Mesenchymal stem cell (in vitro differentiated cells and primary cell): ENCODE data around the gene PHF20.

ENCODE experiments used
- DNase-seq: peaks from one replicate; pipeline ENCODE4 v3.0.0-alpha.2; 2013
- H2AFZ ChIP-seq: one replicate; pipeline ENCODE4 v1.6.1; 2013; ENCODE audit warnings: low read depth, mild to moderate bottlenecking, control low read depth, inconsistent platforms, low read length, moderate library complexity
- H2AK5ac ChIP-seq: 2 replicates; pipeline ENCODE4 v1.6.1; 2013; ENCODE audit warnings: low read length, moderate library complexity, mild to moderate bottlenecking, inconsistent platforms; ENCODE audit not compliant: severe bottlenecking
- H2BK120ac ChIP-seq: one replicate; pipeline ENCODE4 v1.6.1; 2013; ENCODE audit warnings: low read depth, mild to moderate bottlenecking, inconsistent platforms, low read length, moderate library complexity
- H2BK12ac ChIP-seq, 2 experiments: one replicate each; pipeline ENCODE4 v1.6.1; 2013; ENCODE audit warnings: inconsistent platforms in 2 of 2, low read length in 2 of 2, mild to moderate bottlenecking in 2 of 2, moderate library complexity in 2 of 2, control low read depth in 1 of 2
- H2BK15ac ChIP-seq: one replicate; pipeline ENCODE4 v1.6.1; 2013; ENCODE audit warnings: mild to moderate bottlenecking, low read depth, inconsistent platforms; ENCODE audit not compliant: poor library complexity, severe bottlenecking
- H2BK5ac ChIP-seq: 2 replicates; pipeline ENCODE4 v1.6.1; 2013; ENCODE audit warnings: low read depth, mild to moderate bottlenecking, low read length, control low read depth, inconsistent platforms; ENCODE audit not compliant: poor library complexity, severe bottlenecking
- H3K14ac ChIP-seq, 2 experiments: one replicate each; pipeline ENCODE4 v1.6.1; 2013; ENCODE audit warnings: inconsistent platforms in 2 of 2, low read length in 2 of 2, control low read depth in 1 of 2, mild to moderate bottlenecking in 1 of 2, moderate library complexity in 1 of 2
- H3K18ac ChIP-seq, 2 experiments: one replicate each; pipeline ENCODE4 v1.6.1; 2013; ENCODE audit warnings: inconsistent platforms in 2 of 2, low read length in 2 of 2, control low read depth in 1 of 2, low read depth in 1 of 2, mild to moderate bottlenecking in 1 of 2
- H3K23ac ChIP-seq, 2 experiments: one replicate each; pipeline ENCODE4 v1.6.1; 2013; ENCODE audit warnings: inconsistent platforms in 2 of 2, low read length in 2 of 2, mild to moderate bottlenecking in 2 of 2, moderate library complexity in 2 of 2, control low read depth in 1 of 2
- H3K27ac ChIP-seq: 2 replicates; pipeline ENCODE4 v1.5.1; 2013; ENCODE audit warnings: mild to moderate bottlenecking, moderate library complexity, low read length, control low read depth, inconsistent platforms; ENCODE audit not compliant: poor library complexity, severe bottlenecking
- H3K27me3 ChIP-seq, 2 experiments: 2 replicates each; pipeline versions ENCODE4 v1.6.1 to v1.7.0; 2013; ENCODE audit warnings: low read length in 2 of 2, mild to moderate bottlenecking in 2 of 2, moderate library complexity in 2 of 2, control low read depth in 1 of 2, inconsistent platforms in 1 of 2; ENCODE audit not compliant: control insufficient read depth in 1 of 2, insufficient read depth in 1 of 2
- H3K36me3 ChIP-seq, 2 experiments: 2 replicates each; pipeline versions ENCODE4 v1.6.1 to v1.7.0; 2013; ENCODE audit warnings: low read length in 2 of 2, control low read depth in 1 of 2, inconsistent platforms in 1 of 2, low read depth in 1 of 2, mild to moderate bottlenecking in 1 of 2; ENCODE audit not compliant: insufficient read depth in 2 of 2, control insufficient read depth in 1 of 2
- H3K4ac ChIP-seq, 2 experiments: one replicate each; pipeline ENCODE4 v1.6.1; 2013; ENCODE audit warnings: inconsistent platforms in 2 of 2, low read length in 2 of 2, mild to moderate bottlenecking in 2 of 2, moderate library complexity in 2 of 2, control low read depth in 1 of 2, low read depth in 1 of 2
- H3K4me1 ChIP-seq: 2 replicates; pipeline ENCODE4 v1.6.1; 2013; ENCODE audit warnings: low read depth, low read length, control low read depth; ENCODE audit not compliant: control insufficient read depth, insufficient read depth
- H3K4me2 ChIP-seq: 2 replicates; pipeline ENCODE4 v1.6.1; 2013; ENCODE audit warnings: low read length, mild to moderate bottlenecking, inconsistent platforms; ENCODE audit not compliant: poor library complexity, severe bottlenecking
- H3K4me3 ChIP-seq, 2 experiments: 2 replicates each; pipeline versions ENCODE4 v1.5.1 to v1.7.0; 2013; ENCODE audit warnings: low read length in 2 of 2, mild to moderate bottlenecking in 2 of 2, control low read depth in 1 of 2, low read depth in 1 of 2; ENCODE audit not compliant: insufficient read depth in 1 of 2
- H3K79me1 ChIP-seq: replicated peaks from 2 replicates; pipeline ENCODE4 v1.6.1; 2013; ENCODE audit warnings: mild to moderate bottlenecking, control low read depth, low read length, inconsistent platforms; ENCODE audit not compliant: poor library complexity, severe bottlenecking
- H3K9ac ChIP-seq: 2 replicates; pipeline ENCODE4 v1.7.0; 2013; ENCODE audit warnings: mild to moderate bottlenecking, low read length, moderate library complexity
- H3K9me3 ChIP-seq: 2 replicates; pipeline ENCODE4 v1.7.0; 2013; ENCODE audit warnings: mild to moderate bottlenecking, low read length; ENCODE audit not compliant: control insufficient read depth
- H4K8ac ChIP-seq: one replicate; pipeline ENCODE4 v1.6.1; 2013; ENCODE audit warnings: inconsistent platforms, mild to moderate bottlenecking, low read length, moderate library complexity
- H4K91ac ChIP-seq: one replicate; pipeline ENCODE4 v1.6.1; 2013; ENCODE audit warnings: mild to moderate bottlenecking, low read length, inconsistent platforms
- WGBS: methylation state at CpG from one replicate; pipeline ENCODE4 v1.1.7; 2013; ENCODE audit warnings: mixed read lengths; 5-methylcytosine and 5-hydroxymethylcytosine counted together

PHF20 gene

GRCh38 chr20:35735826-35736470 is 35.9 kb upstream of the PHF20 start:
- Histone ChIP-seq H3K4ac (no peak overlapping the region), H3K27ac (no peak overlapping the region)
- DNase-seq, result no peak

GRCh38 chr20:35737865-35738333 is 33.9 kb upstream of the PHF20 start:
- no peak overlapping the region for H3K23ac ChIP-seq
- no peak overlapping the region for H3K4me2 ChIP-seq
- peak overlapping the region; percentile 100 for H3K9ac ChIP-seq
- H4K8ac ChIP-seq, result no peak overlapping the region
- no peak overlapping the region for H2AK5ac ChIP-seq
- 95% methylated on average over 13 of the region's 15 CpGs for WGBS
- peaks cover 26 to 76% of the 10 kb centered on the region in 2 experiments for H3K36me3 ChIP-seq
- no peaks in the 10 kb centered on the region for H3K79me1 ChIP-seq
- H3K4me3 ChIP-seq, result peak overlapping the region in 1 of 2 experiments; percentile 86
- H3K4ac ChIP-seq, result no peak overlapping the region
- no peak overlapping the region for H3K18ac ChIP-seq
- no peak overlapping the region for H2BK15ac ChIP-seq
- no peak for DNase-seq
- H2BK12ac ChIP-seq, result no peak overlapping the region
- no peak overlapping the region for H2BK5ac ChIP-seq
- no peak overlapping the region for H2AFZ ChIP-seq
- no peaks in the 10 kb centered on the region for H3K27me3 ChIP-seq
- no peak overlapping the region for H4K91ac ChIP-seq
- H3K9me3 ChIP-seq, result no peaks in the 10 kb centered on the region
- no peak overlapping the region for H3K14ac ChIP-seq
- peaks cover 8% of the 10 kb centered on the region for H3K4me1 ChIP-seq
- H2BK120ac ChIP-seq, result no peak overlapping the region
- H3K27ac ChIP-seq, result no peak overlapping the region

More at GRCh38 chr20:35735826-35736470, 35.9 kb upstream of the PHF20 start:
- Histone ChIP-seq H4K91ac (no peak overlapping the region), H3K9ac (peak overlapping the region; percentile 70), H3K9me3 (no peaks in the 10 kb centered on the region), H3K79me1 (no peaks in the 10 kb centered on the region), H2AFZ (no peak overlapping the region), H3K4me1 (peaks cover 9% of the 10 kb centered on the region), H3K4me3 (peak overlapping the region in 1 of 2 experiments; percentile 42), H3K36me3 (peaks cover 31 to 96% of the 10 kb centered on the region in 2 experiments), H4K8ac (no peak overlapping the region), H2BK15ac (no peak overlapping the region), H2BK120ac (no peak overlapping the region), H3K4me2 (no peak overlapping the region), H2AK5ac (no peak overlapping the region), H3K14ac (no peak overlapping the region), H2BK5ac (no peak overlapping the region), H3K18ac (no peak overlapping the region), H2BK12ac (no peak overlapping the region), H3K23ac (no peak overlapping the region), H3K27me3 (no peaks in the 10 kb centered on the region)
- 97% methylated on average over 5 of the region's 7 CpGs for WGBS

DNA sequence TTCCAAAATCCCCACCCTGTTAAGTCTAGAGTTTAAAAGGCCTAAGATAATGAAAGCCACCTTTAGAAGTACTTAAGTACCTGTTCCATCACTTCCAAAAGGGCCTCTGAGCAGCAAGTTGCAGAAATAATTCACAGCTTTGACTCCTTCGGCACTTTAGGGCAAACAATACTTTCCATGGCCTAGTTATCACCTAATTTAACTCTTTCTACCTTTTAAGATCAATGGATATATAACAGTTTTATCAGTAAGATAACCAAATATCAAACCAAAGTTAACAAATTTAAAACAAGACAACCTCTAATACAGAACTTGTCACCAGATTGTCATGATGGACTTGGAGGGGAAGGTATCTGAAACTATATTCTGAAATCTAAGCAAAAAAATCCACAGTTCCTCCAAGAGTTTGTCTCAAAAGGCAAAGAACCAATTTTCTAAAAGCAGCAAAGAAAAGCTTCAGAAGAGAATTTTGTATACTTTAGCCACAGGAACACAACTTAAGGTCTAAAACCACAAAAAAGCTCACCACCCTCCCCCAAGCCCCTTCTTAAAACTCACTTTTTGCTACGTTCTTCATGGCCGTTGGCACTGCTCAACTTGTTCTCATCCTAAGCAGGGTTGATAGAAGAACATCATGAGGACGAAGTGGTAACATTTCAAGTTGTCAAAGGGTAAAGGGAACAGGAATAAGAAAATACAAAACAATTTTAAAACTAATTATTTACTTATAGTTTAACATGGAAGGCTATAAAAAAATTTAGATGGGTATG is 33.2 kb upstream of the PHF20 start:
- H2BK5ac ChIP-seq, result no peak overlapping the region
- no peak overlapping the region for H3K14ac ChIP-seq
- peaks cover 21 to 69% of the 10 kb centered on the region in 2 experiments for H3K36me3 ChIP-seq
- no peak overlapping the region for H4K91ac ChIP-seq
- H3K9me3 ChIP-seq, result no peaks in the 10 kb centered on the region
- no peaks in the 10 kb centered on the region for H3K79me1 ChIP-seq
- no peak for DNase-seq
- no peak overlapping the region for H3K18ac ChIP-seq
- H3K9ac ChIP-seq, result peak overlapping the region; percentile 100
- no peak overlapping the region for H4K8ac ChIP-seq
- WGBS, result 100% methylated on average over 2 of the region's 4 CpGs
- no peaks in the 10 kb centered on the region for H3K27me3 ChIP-seq
- no peak overlapping the region for H2AFZ ChIP-seq
- no peak overlapping the region for H2AK5ac ChIP-seq
- H3K23ac ChIP-seq, result peak overlapping the region in 1 of 2 experiments; percentile 64
- H3K4me2 ChIP-seq, result no peak overlapping the region
- peaks cover 8% of the 10 kb centered on the region for H3K4me1 ChIP-seq
- H3K4ac ChIP-seq, result no peak overlapping the region
- no peak overlapping the region for H3K27ac ChIP-seq
- no peak overlapping the region for H2BK15ac ChIP-seq
- H3K4me3 ChIP-seq, result peak overlapping the region in 1 of 2 experiments; percentile 86
- H2BK120ac ChIP-seq, result no peak overlapping the region
- no peak overlapping the region for H2BK12ac ChIP-seq
